GM20000 (cell line): ENCODE results near the gene OR5AK2.

Experiments
- DNase-seq: peaks from one replicate; pipeline ENCODE4 v3.0.0; 2012; ENCODE audit warnings: low spot score
- TF ChIP-seq, protein P1 (sequence below): IDR thresholded peaks from 2 replicates; pipeline ENCODE4 v1.5.1; 2012; ENCODE audit warnings: mild to moderate bottlenecking, control low read depth; ENCODE audit errors: extremely low read depth, missing control alignments

Gene OR5AK2

DNA sequence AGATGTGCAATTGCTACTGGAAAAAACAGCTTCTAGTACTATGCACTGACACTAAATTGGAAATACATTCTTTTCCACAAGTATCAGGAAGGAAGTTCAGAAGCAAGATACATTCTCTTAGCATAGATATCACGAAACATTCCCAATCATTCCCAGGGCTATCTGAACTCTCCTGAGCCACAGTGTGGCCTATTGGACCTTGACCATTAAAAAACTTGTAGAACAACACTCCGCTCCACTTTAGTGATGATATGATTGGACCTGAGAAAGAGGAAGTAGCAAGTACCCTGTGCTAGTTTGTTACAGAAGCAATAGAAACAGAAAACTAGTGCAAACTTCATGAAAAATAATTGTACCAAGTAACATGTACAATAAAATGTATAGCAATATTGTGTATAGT lies 11.4 kb upstream of the OR5AK2 start:
- TF ChIP-seq, protein P1, sequence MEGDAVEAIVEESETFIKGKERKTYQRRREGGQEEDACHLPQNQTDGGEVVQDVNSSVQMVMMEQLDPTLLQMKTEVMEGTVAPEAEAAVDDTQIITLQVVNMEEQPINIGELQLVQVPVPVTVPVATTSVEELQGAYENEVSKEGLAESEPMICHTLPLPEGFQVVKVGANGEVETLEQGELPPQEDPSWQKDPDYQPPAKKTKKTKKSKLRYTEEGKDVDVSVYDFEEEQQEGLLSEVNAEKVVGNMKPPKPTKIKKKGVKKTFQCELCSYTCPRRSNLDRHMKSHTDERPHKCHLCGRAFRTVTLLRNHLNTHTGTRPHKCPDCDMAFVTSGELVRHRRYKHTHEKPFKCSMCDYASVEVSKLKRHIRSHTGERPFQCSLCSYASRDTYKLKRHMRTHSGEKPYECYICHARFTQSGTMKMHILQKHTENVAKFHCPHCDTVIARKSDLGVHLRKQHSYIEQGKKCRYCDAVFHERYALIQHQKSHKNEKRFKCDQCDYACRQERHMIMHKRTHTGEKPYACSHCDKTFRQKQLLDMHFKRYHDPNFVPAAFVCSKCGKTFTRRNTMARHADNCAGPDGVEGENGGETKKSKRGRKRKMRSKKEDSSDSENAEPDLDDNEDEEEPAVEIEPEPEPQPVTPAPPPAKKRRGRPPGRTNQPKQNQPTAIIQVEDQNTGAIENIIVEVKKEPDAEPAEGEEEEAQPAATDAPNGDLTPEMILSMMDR, result no peak
- DNase-seq, result no peak

DNA sequence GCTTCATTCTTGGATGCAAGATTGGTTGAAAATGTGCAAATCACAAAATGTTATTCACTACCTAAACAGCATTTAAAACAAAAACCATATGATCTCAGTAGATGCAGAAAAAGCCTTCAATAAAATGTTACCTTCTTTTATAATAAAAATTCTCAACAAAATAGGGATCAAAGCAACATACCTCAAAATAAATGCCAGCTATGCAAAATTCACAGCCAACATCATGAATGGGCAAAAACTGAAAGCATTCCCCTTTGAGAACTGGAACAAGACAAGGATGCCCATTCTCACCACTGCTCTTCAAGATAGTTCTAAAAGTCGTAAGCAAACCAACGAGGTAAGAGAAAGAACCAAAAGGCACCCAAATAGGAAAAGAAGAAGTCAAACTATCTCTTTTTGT lies 2.0 kb downstream of the OR5AK2 start:
- no peak for DNase-seq
- TF ChIP-seq, protein P1, result no peak

DNA sequence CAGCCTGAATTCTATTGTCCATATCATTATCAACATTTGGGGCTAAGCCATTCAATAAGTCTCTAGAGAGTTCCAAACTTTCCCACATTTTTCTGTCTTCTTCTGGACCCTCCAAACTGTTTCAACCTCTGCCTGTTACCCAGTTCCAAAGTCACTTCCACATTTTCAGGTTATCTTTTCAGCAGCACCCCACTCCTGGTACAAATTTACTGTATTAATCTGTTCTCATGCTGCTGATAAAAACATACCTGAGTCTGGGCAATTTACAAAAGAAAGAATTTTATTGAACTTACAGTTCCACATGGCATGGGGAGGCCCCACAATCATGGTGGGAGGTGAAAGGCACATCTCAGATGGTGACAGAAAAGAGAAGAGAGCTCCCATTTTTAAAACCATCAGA lies 5.8 kb downstream of the OR5AK2 start:
- DNase-seq, result no peak
- TF ChIP-seq, protein P1, result no peak

DNA sequence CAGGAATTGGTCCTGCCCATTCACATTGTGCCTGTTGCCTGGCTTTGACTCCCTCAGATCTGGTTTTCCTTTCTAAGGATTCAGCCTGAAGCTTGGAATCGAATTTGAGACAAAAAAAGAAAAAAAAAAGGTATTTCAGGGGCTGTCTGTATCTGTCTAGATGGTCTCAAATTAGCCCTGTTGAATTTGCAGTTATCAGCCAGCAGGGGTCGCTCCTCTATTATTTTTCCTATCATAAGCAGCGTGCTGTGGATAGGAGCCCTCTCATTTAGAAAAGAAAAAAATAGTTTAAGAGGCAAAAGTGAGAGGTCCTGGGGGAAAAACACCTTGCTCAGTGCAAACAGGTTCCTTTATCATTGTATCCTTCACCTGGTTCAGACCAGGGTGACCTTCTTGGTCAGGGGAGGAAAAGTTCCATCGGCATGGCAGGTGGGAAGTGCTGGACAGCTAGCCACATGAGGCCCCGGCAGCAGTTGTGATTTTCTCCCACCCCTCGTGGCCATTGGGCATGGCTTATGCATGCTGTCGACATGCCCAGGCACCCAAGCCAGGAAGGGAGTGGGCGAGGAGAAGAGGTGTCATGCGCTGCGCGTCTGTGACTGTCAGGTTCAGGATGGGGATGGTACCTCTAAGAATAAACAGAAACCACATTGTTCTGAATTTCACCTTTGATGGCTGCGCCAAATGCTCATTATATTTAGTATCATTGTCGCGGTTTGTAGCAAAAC lies 13.1 kb downstream of the OR5AK2 start:
- TF ChIP-seq, protein P1, result no peak
- DNase-seq, result no peak

DNA sequence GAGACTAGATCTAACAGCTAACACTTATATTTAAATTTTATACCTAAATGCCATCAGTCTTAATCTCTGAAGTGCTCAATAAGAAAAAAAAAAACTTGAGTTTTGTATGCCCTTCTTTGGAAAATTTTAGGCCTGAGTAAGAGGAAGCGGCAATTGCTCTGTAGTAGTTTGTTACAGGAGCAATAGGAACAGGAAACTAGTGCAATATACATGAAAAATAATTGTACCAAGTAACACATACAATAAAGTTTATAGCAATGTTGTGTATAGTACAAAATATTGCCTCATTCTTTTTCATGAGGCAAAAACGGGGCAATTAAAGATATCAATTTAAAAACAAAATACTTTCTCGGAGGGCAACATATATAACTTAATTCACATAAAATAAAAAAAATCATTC lies 19.7 kb downstream of the OR5AK2 start:
- no peak for DNase-seq
- TF ChIP-seq, protein P1, result no peak

DNA sequence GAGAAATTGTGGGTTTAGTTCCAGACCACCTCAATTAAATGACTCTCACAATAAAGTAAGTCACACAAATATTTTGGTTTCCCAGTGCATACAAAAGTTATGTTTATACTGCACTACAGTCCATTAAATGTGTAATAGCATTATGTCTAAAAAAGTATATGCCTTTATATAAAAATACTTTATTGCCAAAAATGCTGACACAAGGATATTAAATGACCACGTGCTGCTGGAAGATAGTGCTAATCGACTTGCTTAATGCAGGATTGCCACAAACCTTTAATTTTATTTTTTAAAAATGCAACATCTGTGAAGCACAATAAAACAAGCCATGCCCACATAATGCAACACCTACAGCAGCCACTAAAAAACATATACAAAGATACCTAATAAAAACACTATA lies 27.0 kb downstream of the OR5AK2 start:
- TF ChIP-seq, protein P1, result no peak

DNA sequence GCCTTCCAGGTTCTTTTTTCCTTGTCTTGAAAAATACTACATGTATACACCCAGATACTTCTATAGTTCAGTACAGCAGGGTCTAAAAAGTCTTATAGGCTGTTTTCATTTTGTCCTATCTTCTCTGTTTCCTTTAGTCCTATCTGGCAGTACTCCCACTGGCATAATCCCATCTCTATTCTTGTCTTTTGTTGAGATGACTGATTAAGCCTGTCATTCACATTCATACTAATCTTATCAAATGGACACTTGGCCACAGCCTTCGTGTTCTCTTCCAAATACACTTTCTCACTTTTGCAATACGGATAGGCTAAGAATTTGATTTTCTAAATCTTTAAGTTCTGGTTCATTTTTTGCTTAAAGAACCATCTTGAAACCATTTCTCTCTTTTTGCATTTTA lies 42.8 kb downstream of the OR5AK2 start:
- DNase-seq, result no peak
- TF ChIP-seq, protein P1, result no peak

More for the DNA sequence above, 27.0 kb downstream of the OR5AK2 start:
- DNase-seq, result no peak
